ENCODE results near the gene MOAP1. TPM values are rescaled to one million over a fixed set of nuclear protein-coding genes. Genes with fewer than 3 reads are reported as not detected.

Gene MOAP1
- polyA plus RNA-seq, 1 of the 3 experiments (the other 2 are of a cell fraction), result 25.0 TPM

DNA sequence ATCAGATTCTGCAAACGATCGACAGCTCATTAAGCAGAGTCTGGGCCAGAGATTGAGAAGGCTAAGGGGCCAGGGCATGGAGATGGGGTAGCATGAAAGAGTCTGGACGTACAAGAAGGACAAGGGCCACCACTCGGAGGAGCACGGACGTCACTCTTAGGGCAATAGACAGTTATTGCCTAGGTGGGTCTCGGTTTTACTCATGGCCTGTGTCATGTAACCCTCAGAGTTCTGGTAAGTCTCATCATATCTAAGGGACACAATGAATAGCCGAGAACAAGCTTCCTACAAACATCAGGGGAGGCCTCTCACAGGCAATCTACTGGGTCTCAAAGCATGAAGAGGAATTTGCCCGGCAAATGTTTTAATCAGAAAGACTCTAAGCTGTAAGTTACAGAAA, 38.6 kb downstream of the MOAP1 start:
- Histone ChIP-seq H3K27ac (ENCODE audit: low read depth in 2 of 2, low read length in 1 of 2) (no peak overlapping the region), H4K20me1 (ENCODE audit: insufficient read depth) (no peaks in the 10 kb centered on the region), H3K36me3 (replicated peaks in 1 of 2; ENCODE audit: control insufficient read depth in 1 of 2, insufficient read depth in 2 of 2, low read length in 1 of 2) (no peaks in the 10 kb centered on the region), H2AFZ (ENCODE audit: low read depth) (no peak overlapping the region), H3K27me3 (ENCODE audit: insufficient read depth) (no peaks in the 10 kb centered on the region), H3K4me3 (ENCODE audit: low read depth in 2 of 2, low read length in 1 of 2) (no peak overlapping the region), H3K4me1 (ENCODE audit: control insufficient read depth in 1 of 2, insufficient read depth in 2 of 2, low read depth in 1 of 2, low read length in 1 of 2) (no peaks in the 10 kb centered on the region; a peak in 1 of 4 replicates), H3K9ac (no peak overlapping the region), H3K9me2 (no peaks in the 10 kb centered on the region), H3F3A (replicated peaks; ENCODE audit: insufficient read depth) (no peaks in the 10 kb centered on the region), H3K4me2 (no peak overlapping the region), H3K79me2 (ENCODE audit: insufficient read depth) (no peaks in the 10 kb centered on the region), H3K9me3 (no peaks in the 10 kb centered on the region)
- TF ChIP-seq TAF1 (IDR thresholded peaks at IDR 0.05; ENCODE audit: borderline replicate concordance, low read depth, low read length) (no peak), GABPA (IDR thresholded peaks at IDR 0.05; ENCODE audit: low read depth) (no peak), FOXM1 (IDR thresholded peaks at IDR 0.05; ENCODE audit: low read depth) (no peak), YY1 (IDR thresholded peaks at IDR 0.05; ENCODE audit: low read depth) (no peak), USF2 (IDR thresholded peaks at IDR 0.05; ENCODE audit: borderline replicate concordance, low read depth, low read length) (no peak), TCF12 (IDR thresholded peaks at IDR 0.05) (no peak), NRF1 (IDR thresholded peaks at IDR 0.05; ENCODE audit: low read depth, low read length) (no peak), EZH2phosphoT487 (IDR thresholded peaks at IDR 0.05; ENCODE audit: borderline replicate concordance, low read depth) (no peak), JUND (IDR thresholded peaks at IDR 0.05) (no peak), FOXJ3 (CRISPR knock-in tag; IDR thresholded peaks at IDR 0.05) (no peak), GATA2 (CRISPR knock-in tag; IDR thresholded peaks at IDR 0.05) (no peak), RAD21 (IDR thresholded peaks at IDR 0.05; ENCODE audit: low read length) (no peak), NFIC (IDR thresholded peaks at IDR 0.05; ENCODE audit: borderline replicate concordance) (no peak), FOSL2 (IDR thresholded peaks at IDR 0.05; ENCODE audit: borderline replicate concordance, low read depth) (no peak), CTCF (IDR thresholded peaks at IDR 0.05) (no peak), SIN3A (IDR thresholded peaks at IDR 0.05; ENCODE audit: borderline replicate concordance, low read depth, low read length) (no peak)
- TF ChIP-seq, protein P1, sequence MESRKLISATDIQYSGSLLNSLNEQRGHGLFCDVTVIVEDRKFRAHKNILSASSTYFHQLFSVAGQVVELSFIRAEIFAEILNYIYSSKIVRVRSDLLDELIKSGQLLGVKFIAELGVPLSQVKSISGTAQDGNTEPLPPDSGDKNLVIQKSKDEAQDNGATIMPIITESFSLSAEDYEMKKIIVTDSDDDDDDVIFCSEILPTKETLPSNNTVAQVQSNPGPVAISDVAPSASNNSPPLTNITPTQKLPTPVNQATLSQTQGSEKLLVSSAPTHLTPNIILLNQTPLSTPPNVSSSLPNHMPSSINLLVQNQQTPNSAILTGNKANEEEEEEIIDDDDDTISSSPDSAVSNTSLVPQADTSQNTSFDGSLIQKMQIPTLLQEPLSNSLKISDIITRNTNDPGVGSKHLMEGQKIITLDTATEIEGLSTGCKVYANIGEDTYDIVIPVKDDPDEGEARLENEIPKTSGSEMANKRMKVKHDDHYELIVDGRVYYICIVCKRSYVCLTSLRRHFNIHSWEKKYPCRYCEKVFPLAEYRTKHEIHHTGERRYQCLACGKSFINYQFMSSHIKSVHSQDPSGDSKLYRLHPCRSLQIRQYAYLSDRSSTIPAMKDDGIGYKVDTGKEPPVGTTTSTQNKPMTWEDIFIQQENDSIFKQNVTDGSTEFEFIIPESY (IDR thresholded peaks at IDR 0.05; ENCODE audit: borderline replicate concordance, low read depth), result no peak
- TF ChIP-seq, protein P2, sequence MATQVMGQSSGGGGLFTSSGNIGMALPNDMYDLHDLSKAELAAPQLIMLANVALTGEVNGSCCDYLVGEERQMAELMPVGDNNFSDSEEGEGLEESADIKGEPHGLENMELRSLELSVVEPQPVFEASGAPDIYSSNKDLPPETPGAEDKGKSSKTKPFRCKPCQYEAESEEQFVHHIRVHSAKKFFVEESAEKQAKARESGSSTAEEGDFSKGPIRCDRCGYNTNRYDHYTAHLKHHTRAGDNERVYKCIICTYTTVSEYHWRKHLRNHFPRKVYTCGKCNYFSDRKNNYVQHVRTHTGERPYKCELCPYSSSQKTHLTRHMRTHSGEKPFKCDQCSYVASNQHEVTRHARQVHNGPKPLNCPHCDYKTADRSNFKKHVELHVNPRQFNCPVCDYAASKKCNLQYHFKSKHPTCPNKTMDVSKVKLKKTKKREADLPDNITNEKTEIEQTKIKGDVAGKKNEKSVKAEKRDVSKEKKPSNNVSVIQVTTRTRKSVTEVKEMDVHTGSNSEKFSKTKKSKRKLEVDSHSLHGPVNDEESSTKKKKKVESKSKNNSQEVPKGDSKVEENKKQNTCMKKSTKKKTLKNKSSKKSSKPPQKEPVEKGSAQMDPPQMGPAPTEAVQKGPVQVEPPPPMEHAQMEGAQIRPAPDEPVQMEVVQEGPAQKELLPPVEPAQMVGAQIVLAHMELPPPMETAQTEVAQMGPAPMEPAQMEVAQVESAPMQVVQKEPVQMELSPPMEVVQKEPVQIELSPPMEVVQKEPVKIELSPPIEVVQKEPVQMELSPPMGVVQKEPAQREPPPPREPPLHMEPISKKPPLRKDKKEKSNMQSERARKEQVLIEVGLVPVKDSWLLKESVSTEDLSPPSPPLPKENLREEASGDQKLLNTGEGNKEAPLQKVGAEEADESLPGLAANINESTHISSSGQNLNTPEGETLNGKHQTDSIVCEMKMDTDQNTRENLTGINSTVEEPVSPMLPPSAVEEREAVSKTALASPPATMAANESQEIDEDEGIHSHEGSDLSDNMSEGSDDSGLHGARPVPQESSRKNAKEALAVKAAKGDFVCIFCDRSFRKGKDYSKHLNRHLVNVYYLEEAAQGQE (IDR thresholded peaks at IDR 0.05; ENCODE audit: low read depth, low read length), result no peak
- CTCF ChIA-PET, result interaction anchor here (1.0 to 1.4 kb wide), 4 partner anchors 17 to 201 kb away, joined by 3 to 5 read pairs (median 4); no protein-coding TSS in a partner anchor
- no peak for DNase-seq
- 67% methylated on average over 9 of the region's 9 CpGs for WGBS (ENCODE audit: low lambda C conversion rate)
- POLR2A ChIA-PET, result no interaction called here

All from SK-N-SH (cell line).